IMR-90 (cell line): ENCODE measurements around the gene COX6B1. TPM values are rescaled to one million over a fixed set of nuclear protein-coding genes. Genes with fewer than 3 reads are reported as not detected.

Source experiments
- ATAC-seq: fragments of 200-7000 bp; cut with Tn5 transposase; 2 replicates; pipeline ENCODE4 v1.9.1; 2020; ENCODE audit warnings: low read depth, mild to moderate bottlenecking, moderate library complexity
- BruUV-seq: library from RNA; stranded (reverse); fragments of 400-500 nt; replicated peaks from 2 replicates; lab custom pipeline; 2021; lab: Mats Ljungman, UMichigan
- CTCF ChIA-PET: fragments of 300-600 bp; formaldehyde crosslinking; extraction: SDS; loops from one replicate; lab custom pipeline; 2021; ENCODE audit warnings: antibody characterized with exemption; lab: Yijun Ruan, JAX
- POLR2A ChIA-PET: fragments of 300-600 bp; sonication (Branson Sonifier 250); formaldehyde crosslinking; loops from one replicate; lab custom pipeline; 2022; ENCODE audit warnings: antibody characterized with exemption; ENCODE audit not compliant: unreplicated experiment; lab: Charles Lee
- DNase-seq: peaks from one replicate; pipeline ENCODE4 v3.0.0; 2013
- H2AFZ ChIP-seq: replicated peaks from 2 replicates; pipeline ENCODE3; 2013; ENCODE audit warnings: low read length, mild to moderate bottlenecking; ENCODE audit not compliant: poor library complexity
- H2AK5ac ChIP-seq: 2 replicates; pipeline ENCODE4 v1.6.1; 2013; ENCODE audit warnings: low read depth, low read length, inconsistent platforms
- H2AK9ac ChIP-seq: replicated peaks from 2 replicates; pipeline ENCODE3; 2013; ENCODE audit warnings: mild to moderate bottlenecking, low read depth, low read length, moderate library complexity; ENCODE audit not compliant: poor library complexity
- H2BK120ac ChIP-seq: 2 replicates; pipeline ENCODE4 v1.6.1; 2013; ENCODE audit warnings: low read depth, low read length, inconsistent platforms
- H2BK15ac ChIP-seq: 3 replicates; pipeline ENCODE4 v1.6.1; 2013; ENCODE audit warnings: low read depth, low read length, inconsistent platforms
- H2BK20ac ChIP-seq: 2 replicates; pipeline ENCODE4 v1.6.1; 2013; ENCODE audit warnings: low read depth, mild to moderate bottlenecking, inconsistent platforms, low read length, moderate library complexity
- H2BK5ac ChIP-seq: 2 replicates; pipeline ENCODE4 v1.6.1; 2013; ENCODE audit warnings: mild to moderate bottlenecking, low read depth, low read length, inconsistent platforms; ENCODE audit not compliant: poor library complexity, severe bottlenecking
- H3K14ac ChIP-seq: replicated peaks from 2 replicates; pipeline ENCODE4 v1.6.1; 2013; ENCODE audit warnings: low read depth, low read length, inconsistent platforms
- H3K18ac ChIP-seq: 2 replicates; pipeline ENCODE4 v1.6.1; 2013; ENCODE audit warnings: low read depth, low read length, control low read depth
- H3K23ac ChIP-seq: 2 replicates; pipeline ENCODE4 v1.6.1; 2013; ENCODE audit warnings: low read depth, low read length, inconsistent platforms
- H3K27ac ChIP-seq: 2 replicates; pipeline ENCODE4 v1.5.1; 2013; ENCODE audit warnings: mild to moderate bottlenecking, control low read depth, low read length; ENCODE audit not compliant: insufficient read depth
- H3K27me3 ChIP-seq: 2 replicates; pipeline ENCODE4 v1.6.1; 2013; ENCODE audit warnings: low read length; ENCODE audit not compliant: control insufficient read depth, insufficient read depth
- H3K36me3 ChIP-seq: 2 replicates; pipeline ENCODE4 v1.6.1; 2013; ENCODE audit warnings: low read length, mixed read lengths; ENCODE audit not compliant: control insufficient read depth, insufficient read depth
- H3K4ac ChIP-seq: 2 replicates; pipeline ENCODE4 v1.6.1; 2013; ENCODE audit warnings: low read depth, low read length, inconsistent platforms
- H3K4me1 ChIP-seq: 2 replicates; pipeline ENCODE4 v1.6.1; 2013; ENCODE audit warnings: low read length, mixed read lengths; ENCODE audit not compliant: control insufficient read depth, insufficient read depth
- H3K4me2 ChIP-seq: 2 replicates; pipeline ENCODE4 v1.6.1; 2013; ENCODE audit warnings: low read depth, mild to moderate bottlenecking, control low read depth, low read length, moderate library complexity
- H3K4me3 ChIP-seq: 2 replicates; pipeline ENCODE4 v1.5.1; 2013; ENCODE audit warnings: low read depth, mild to moderate bottlenecking, control low read depth, low read length, moderate library complexity; ENCODE audit not compliant: insufficient read depth
- H3K56ac ChIP-seq: 2 replicates; pipeline ENCODE4 v1.6.1; 2013; ENCODE audit warnings: low read length, inconsistent platforms; ENCODE audit not compliant: insufficient read depth; ENCODE audit errors: extremely low read depth
- H3K79me1 ChIP-seq, 2 experiments: 2 replicates each; pipeline ENCODE4 v1.6.1; 2013; ENCODE audit warnings: low read length in 2 of 2, inconsistent platforms in 1 of 2, low read depth in 1 of 2
- H3K9ac ChIP-seq: 2 replicates; pipeline ENCODE4 v1.6.1; 2013; ENCODE audit warnings: low read depth, low read length, control low read depth
- H3K9me1 ChIP-seq: 2 replicates; pipeline ENCODE4 v1.6.1; 2013; ENCODE audit warnings: low read length, inconsistent platforms; ENCODE audit not compliant: insufficient read depth
- H3K9me3 ChIP-seq: 2 replicates; pipeline ENCODE4 v1.6.1; 2013; ENCODE audit warnings: low read length; ENCODE audit not compliant: control insufficient read depth, insufficient read depth
- H4K20me1 ChIP-seq: 2 replicates; pipeline ENCODE4 v1.6.1; 2013; ENCODE audit warnings: low read length, inconsistent platforms; ENCODE audit not compliant: insufficient read depth
- H4K5ac ChIP-seq: 2 replicates; pipeline ENCODE4 v1.6.1; 2013; ENCODE audit warnings: mild to moderate bottlenecking, low read depth, low read length, control low read depth
- H4K8ac ChIP-seq, 2 experiments: 2 replicates each; pipeline ENCODE4 v1.6.1; 2013; ENCODE audit warnings: low read depth in 2 of 2, low read length in 2 of 2, control low read depth in 1 of 2, inconsistent platforms in 1 of 2
- H4K91ac ChIP-seq: 2 replicates; pipeline ENCODE4 v1.6.1; 2013; ENCODE audit warnings: low read depth, low read length, inconsistent platforms; ENCODE audit not compliant: insufficient read depth
- MAFK ChIP-seq: IDR thresholded peaks from 2 replicates; pipeline ENCODE4 v1.6.1; 2012; ENCODE audit warnings: low read depth, low read length, improper control_type of control experiment
- MAZ ChIP-seq: IDR thresholded peaks from 2 replicates; pipeline ENCODE4 v1.6.1; 2012; ENCODE audit warnings: low read depth, mild to moderate bottlenecking, low read length, improper control_type of control experiment, moderate library complexity, borderline replicate concordance
- NFE2L2 ChIP-seq: fragments of 150-350 bp; IDR thresholded peaks from 2 replicates; pipeline ENCODE4 v1.6.1; 2016; ENCODE audit warnings: low read depth, mild to moderate bottlenecking, low read length
- WGBS, 2 experiments: methylation state at CpG; one replicate each; pipeline versions ENCODE4 v1.1.5 to v1.1.7; 2013; ENCODE audit warnings: missing lambda C conversion rate in 2 of 2; ENCODE audit not compliant: insufficient read length in 1 of 2; ENCODE audit errors: extremely low coverage in 2 of 2; 5-methylcytosine and 5-hydroxymethylcytosine counted together
- dilution Hi-C: fragments of 300-500 bp; cut with HindIII; formaldehyde crosslinking; loops from one replicate; pipeline ENCODE4 v1.14.3; 2018; ENCODE audit warnings: low sequenced_read_pairs; ENCODE audit not compliant: unreplicated experiment
- in situ Hi-C: fragments of 300-500 bp; cut with MboI; formaldehyde crosslinking; loops from 3 replicates; pipeline ENCODE4 v1.14.3; 2019; ENCODE audit warnings: low sequenced_read_pairs, inconsistent platforms, mixed read lengths
- intact Hi-C: fragments of 100-400 bp; cut with micrococcal nuclease; formaldehyde crosslinking; loops from 2 replicates; pipeline ENCODE4 v1.10.0; 2022
- polyA plus RNA-seq, 3 experiments: library from polyadenylated mRNA; depleted of rRNA; stranded (reverse); fragments of >200 nt; gene quantifications; 2 replicates each; pipeline ENCODE4 v1.2.3, GENCODE V29; 2012; ENCODE audit warnings: low replicate concordance in 1 of 3
- total RNA-seq: library from RNA; depleted of rRNA; stranded (reverse); fragments of >200 nt; gene quantifications from 2 replicates; pipeline ENCODE4 v1.2.3, GENCODE V29; 2012

Gene COX6B1
- total and polyA plus RNA-seq, 2 of the 4 experiments (the other 2 are of a cell fraction): 914 to 983 TPM

DNA sequence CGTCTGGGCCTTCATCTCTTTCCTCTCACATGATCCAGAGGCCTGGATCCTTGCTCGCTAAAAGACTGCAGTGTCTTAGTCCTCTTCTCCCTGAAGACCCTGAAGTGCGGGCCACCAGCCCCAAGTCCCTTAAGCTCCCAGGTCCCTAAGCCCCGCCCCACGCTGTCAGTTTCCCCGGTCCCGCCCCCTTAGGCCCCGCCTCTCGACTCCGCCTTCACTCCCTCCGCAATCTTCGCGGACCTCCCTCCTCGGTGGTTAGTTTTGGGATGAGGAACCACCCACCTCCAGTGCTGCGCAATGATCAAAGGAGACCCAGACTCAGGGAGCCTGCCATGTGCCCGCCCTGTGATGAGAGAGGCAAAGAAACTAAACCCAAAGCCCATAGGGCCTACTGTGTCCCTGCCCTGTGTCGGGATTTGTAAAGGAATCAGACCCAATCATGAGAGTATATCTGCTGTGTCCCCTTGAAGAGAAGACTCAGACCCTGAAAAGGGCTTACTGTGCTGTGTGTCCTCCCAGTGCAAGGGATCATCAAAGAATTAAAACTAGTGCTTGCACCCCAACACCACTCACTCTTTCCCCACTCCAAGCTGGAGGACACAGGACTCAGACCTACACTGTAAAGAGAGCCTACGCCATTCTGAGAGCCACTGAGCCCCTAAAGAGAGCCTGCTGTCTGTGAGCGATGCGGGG lies 3.0 kb upstream of the COX6B1 start:
- intact Hi-C loops: loop anchor here (2.0 kb wide), 1 partner anchor 72 kb away; no protein-coding TSS in a partner anchor
- H3K27ac ChIP-seq: peak overlapping the region; percentile 38; the same call in 1 of the 2 replicates

More for the DNA sequence above, 3.0 kb upstream of the COX6B1 start:
- Histone ChIP-seq H3K9me3 (no peaks in the 10 kb centered on the region), H4K8ac (peak overlapping the region; percentile 74 to 92; a peak in 3 of 4 replicates), H3K4me1 (peaks cover 11% of the 10 kb centered on the region), H3K9ac (peak overlapping the region; percentile 39; the same call in 1 of the 2 replicates), H2AK9ac (peak overlapping the region; percentile 92), H3K79me1 (peaks cover 0 to 24% of the 10 kb centered on the region in 2 experiments; a peak in 2 of 4 replicates), H3K27me3 (no peaks in the 10 kb centered on the region), H4K5ac (peak overlapping the region; percentile 31), H3K9me1 (peaks cover 23% of the 10 kb centered on the region), H3K18ac (no peak overlapping the region), H3K56ac (no peak overlapping the region), H3K14ac (peak overlapping the region; percentile 24; the same call in 1 of the 2 replicates), H3K36me3 (no peaks in the 10 kb centered on the region), H2BK120ac (peak overlapping the region; percentile 64), H4K20me1 (peaks cover 9% of the 10 kb centered on the region), H2AK5ac (peak overlapping the region; percentile 83), H3K23ac (peak overlapping the region; percentile 72; the same call in 1 of the 2 replicates), H4K91ac (peak overlapping the region; percentile 24; the same call in 1 of the 2 replicates), H3K4me3 (peak overlapping the region; percentile 67), H2BK5ac (peak overlapping the region; percentile 37), H2BK15ac (peak overlapping the region; percentile 44; the same call in 1 of the 3 replicates), H2AFZ (peak overlapping the region; percentile 98), H2BK20ac (peak overlapping the region; percentile 9; the same call in 1 of the 2 replicates), H3K4ac (peak overlapping the region; percentile 45), H3K4me2 (peak overlapping the region; percentile 83)
- in situ Hi-C loops (no loop called here), dilution Hi-C loops (no loop called here)
- ATAC-seq (peak; percentile 39), DNase-seq (peak; percentile 16)
- ChIA-PET POLR2A (interaction anchor here (0.6 kb wide), 1 partner anchor 32 kb away, joined by 3 read pairs; the partner anchor contains the start of gene HAUS5), CTCF (no interaction called here)
- WGBS, 2 experiments: 18% methylated on average over 5 of the region's 20 CpGs; no CpG with 5 or more reads in 1 of the 2 experiments
- TF ChIP-seq MAZ (0 out of 2 replicates have a peak, but pooled peaks have one; percentile 14), NFE2L2 (no peak), MAFK (no peak)
- BruUV-seq: no TSS peak
